ENCODE measurements around the gene PHF3. TPM values are rescaled to one million over a fixed set of nuclear protein-coding genes. Genes with fewer than 3 reads are reported as not detected.
A peak's percentile ranks its signal among the peaks of the same experiment; 100 is the strongest.

Gene PHF3
- polyA plus RNA-seq, 1 donor = 54.8 TPM

GRCh38 chr6:63757826-63758225 is 122.2 kb downstream of the PHF3 start:
- H3K9me3 ChIP-seq (ENCODE audit: control insufficient read depth, low read depth, low read length) = peaks cover 4% of the 10 kb centered on the region
- no peaks in the 10 kb centered on the region for H3K27me3 ChIP-seq (ENCODE audit: control insufficient read depth, insufficient read depth, low read length)
- H3K27ac ChIP-seq (ENCODE audit: low read length) = peak overlapping the region; percentile 56
- DNase-seq = no peak
- no peaks in the 10 kb centered on the region for H3K36me3 ChIP-seq (ENCODE audit: control insufficient read depth, insufficient read depth, low read length)
- no peak overlapping the region for H3K4me3 ChIP-seq (ENCODE audit: low read length)
- no CpG with 5 or more reads among the region's 1 CpG for WGBS (ENCODE audit: insufficient coverage, low lambda C conversion rate)
- H3K4me1 ChIP-seq (ENCODE audit: control insufficient read depth, insufficient read depth, low read length) = no peaks in the 10 kb centered on the region

DNA sequence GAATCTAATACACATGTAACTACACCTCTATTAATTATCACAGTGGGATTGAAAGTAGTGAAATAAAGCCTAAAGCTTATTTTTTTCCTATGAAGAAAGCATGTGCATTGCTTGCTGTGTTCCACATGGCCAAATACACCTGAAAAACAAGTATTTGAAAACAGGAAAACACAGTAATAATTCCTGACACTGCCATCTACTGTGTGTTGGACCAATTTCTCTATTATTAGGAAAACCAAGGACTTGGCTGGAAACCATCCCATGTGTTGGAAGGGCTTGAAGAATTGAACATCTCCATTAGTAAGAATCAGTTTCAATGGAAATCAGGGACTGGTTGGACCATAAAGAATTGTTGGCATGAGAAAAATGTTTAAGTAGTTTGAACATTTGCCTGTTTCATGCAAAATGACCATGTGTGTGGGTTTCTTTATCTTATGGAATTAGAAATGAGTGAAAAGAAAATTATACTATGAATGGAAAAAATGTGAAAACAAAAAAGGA is 124.1 kb downstream of the PHF3 start:
- Histone ChIP-seq H3K9me3 (ENCODE audit: control insufficient read depth, low read depth, low read length) (peaks cover 4% of the 10 kb centered on the region), H3K4me1 (ENCODE audit: control insufficient read depth, insufficient read depth, low read length) (no peaks in the 10 kb centered on the region), H3K27ac (ENCODE audit: low read length) (no peak overlapping the region), H3K27me3 (ENCODE audit: control insufficient read depth, insufficient read depth, low read length) (no peaks in the 10 kb centered on the region), H3K4me3 (ENCODE audit: low read length) (no peak overlapping the region), H3K36me3 (ENCODE audit: control insufficient read depth, insufficient read depth, low read length) (no peaks in the 10 kb centered on the region)
- DNase-seq = no peak

DNA sequence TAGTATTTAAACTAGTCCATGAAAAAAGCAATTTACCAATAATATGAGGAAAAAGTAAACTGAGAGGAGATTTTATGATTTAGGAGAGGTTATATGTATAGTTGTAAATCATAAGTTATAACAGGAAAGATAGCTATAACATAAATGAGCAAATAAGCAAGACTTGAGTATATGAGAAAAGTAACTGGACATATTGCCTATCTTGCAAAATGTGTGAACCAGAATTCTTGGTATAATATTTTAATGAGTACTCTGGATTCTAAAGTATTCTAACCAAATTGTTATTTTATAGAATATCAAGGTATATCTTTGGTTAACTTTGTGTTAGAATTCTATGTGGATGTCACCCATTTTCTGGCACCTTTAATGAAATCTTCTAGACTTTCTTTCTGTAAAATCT is 124.6 kb downstream of the PHF3 start:
- Histone ChIP-seq H3K36me3 (ENCODE audit: control insufficient read depth, insufficient read depth, low read length) (no peaks in the 10 kb centered on the region), H3K4me3 (ENCODE audit: low read length) (no peak overlapping the region), H3K27ac (ENCODE audit: low read length) (no peak overlapping the region), H3K9me3 (ENCODE audit: control insufficient read depth, low read depth, low read length) (peaks cover 4% of the 10 kb centered on the region), H3K4me1 (ENCODE audit: control insufficient read depth, insufficient read depth, low read length) (peaks cover 2% of the 10 kb centered on the region), H3K27me3 (ENCODE audit: control insufficient read depth, insufficient read depth, low read length) (no peaks in the 10 kb centered on the region)
- no peak for DNase-seq

DNA sequence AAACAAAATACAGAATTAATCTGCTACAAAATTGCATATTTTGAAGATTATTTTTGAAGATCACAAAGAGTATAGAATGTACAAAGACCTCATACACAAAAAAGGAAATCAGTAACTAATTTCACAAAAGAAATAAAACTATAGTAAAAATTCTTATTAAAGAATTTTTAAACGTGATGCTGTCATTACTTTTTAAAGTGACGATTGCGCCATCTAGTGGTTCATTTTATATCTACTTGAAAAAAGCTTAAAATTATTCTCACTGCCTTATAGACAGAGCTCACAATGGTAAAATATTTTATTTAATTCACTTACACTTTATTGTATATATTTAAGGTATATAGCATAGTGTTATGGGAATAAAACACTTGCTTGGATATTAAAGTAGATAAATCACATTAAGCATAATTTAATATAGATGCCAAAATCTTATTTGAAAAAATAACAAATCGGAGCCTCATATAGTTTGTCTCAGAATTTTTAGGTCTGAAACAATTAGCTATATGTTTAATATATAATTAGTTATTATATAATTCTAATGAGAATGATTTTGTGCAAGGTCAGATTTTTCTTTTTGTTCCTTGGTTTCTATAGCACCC is 128.8 kb downstream of the PHF3 start:
- Histone ChIP-seq H3K36me3 (ENCODE audit: control insufficient read depth, insufficient read depth, low read length) (no peaks in the 10 kb centered on the region), H3K27ac (ENCODE audit: low read length) (no peak overlapping the region), H3K9me3 (ENCODE audit: control insufficient read depth, low read depth, low read length) (peaks cover 10% of the 10 kb centered on the region), H3K4me1 (ENCODE audit: control insufficient read depth, insufficient read depth, low read length) (peaks cover 2% of the 10 kb centered on the region), H3K4me3 (ENCODE audit: low read length) (no peak overlapping the region), H3K27me3 (ENCODE audit: control insufficient read depth, insufficient read depth, low read length) (no peaks in the 10 kb centered on the region)
- peak in 1 of 2 donors; percentile 28 for DNase-seq
- WGBS (ENCODE audit: insufficient coverage, low lambda C conversion rate) = 33% methylated on average over 3 of the region's 4 CpGs

Other genes with a start within 250 kb of the PHF3 start
- 87.9 TPM for gene PTP4A1, start 63.3 kb upstream of the PHF3 start, polyA plus RNA-seq